ENCODE results near the gene LRMDA. TPM values are rescaled to one million over a fixed set of nuclear protein-coding genes. Genes with fewer than 3 reads are reported as not detected.
A peak's percentile ranks its signal among the peaks of the same experiment; 100 is the strongest.

The LRMDA gene
- total RNA-seq, 1 donor from 2014 or later = 5.2 TPM

DNA sequence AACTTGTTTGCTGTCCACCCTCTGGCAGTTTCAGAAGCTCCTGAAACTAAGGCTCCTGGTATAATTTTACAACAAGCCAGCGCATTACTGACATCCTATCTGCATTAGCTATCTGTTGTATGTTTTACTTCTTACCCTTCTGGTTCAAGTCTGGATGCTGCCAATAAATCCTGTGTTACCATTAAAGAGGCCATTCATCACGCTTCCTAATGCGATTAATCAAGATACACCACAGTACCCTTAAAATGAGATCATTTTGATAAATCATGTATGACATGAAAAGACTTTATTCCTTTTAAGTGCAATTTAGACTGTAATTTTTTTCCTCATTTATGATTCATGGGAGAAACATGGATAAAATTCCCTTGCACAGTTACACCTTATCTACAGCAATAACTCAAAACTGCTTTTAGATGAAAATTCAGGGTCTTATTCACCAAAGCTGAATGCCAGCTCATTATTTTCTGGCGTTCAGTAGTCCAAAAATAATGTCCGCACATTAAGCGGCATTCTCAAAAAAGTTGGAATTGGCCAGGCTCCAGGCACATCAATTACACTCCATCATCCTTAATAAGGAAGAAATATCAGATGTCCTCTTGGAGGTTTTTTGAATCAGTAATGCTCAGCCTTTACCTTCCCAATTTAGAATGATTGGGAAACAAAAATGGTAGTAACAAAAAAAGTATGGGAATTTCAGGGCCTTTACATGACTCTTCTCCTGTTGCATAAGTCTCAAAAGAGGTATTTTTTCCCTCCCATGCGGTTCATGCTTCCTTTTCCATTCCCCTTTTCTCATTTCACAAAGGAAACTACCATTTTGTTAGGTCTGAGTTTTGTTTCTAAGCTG, 878.5 kb downstream of the LRMDA start:
- Histone ChIP-seq H3K9me3 (ENCODE audit: low read depth) (no peaks in the 10 kb centered on the region), H3K4me2 (peak overlapping the region; percentile 51), H3K27me3 (peaks cover 4% of the 10 kb centered on the region), H4K20me1 (ENCODE audit: low read depth) (peaks cover 8% of the 10 kb centered on the region), H2AFZ (replicated peaks) (no peak overlapping the region), H3K4me1 (peaks cover 24% of the 10 kb centered on the region), H3K9ac (no peak overlapping the region), H3K36me3 (no peaks in the 10 kb centered on the region), H3K79me2 (ENCODE audit: low read depth) (no peaks in the 10 kb centered on the region), H3K27ac (no peak overlapping the region), H3F3A (ENCODE audit: low read depth) (peaks cover 21% of the 10 kb centered on the region), H3K4me3 (no peak overlapping the region)
- no peak overlapping the region for H3K4me3 Mint-ChIP-seq
- H3K27ac Mint-ChIP-seq = no peak overlapping the region
- TF ChIP-seq, protein P1, sequence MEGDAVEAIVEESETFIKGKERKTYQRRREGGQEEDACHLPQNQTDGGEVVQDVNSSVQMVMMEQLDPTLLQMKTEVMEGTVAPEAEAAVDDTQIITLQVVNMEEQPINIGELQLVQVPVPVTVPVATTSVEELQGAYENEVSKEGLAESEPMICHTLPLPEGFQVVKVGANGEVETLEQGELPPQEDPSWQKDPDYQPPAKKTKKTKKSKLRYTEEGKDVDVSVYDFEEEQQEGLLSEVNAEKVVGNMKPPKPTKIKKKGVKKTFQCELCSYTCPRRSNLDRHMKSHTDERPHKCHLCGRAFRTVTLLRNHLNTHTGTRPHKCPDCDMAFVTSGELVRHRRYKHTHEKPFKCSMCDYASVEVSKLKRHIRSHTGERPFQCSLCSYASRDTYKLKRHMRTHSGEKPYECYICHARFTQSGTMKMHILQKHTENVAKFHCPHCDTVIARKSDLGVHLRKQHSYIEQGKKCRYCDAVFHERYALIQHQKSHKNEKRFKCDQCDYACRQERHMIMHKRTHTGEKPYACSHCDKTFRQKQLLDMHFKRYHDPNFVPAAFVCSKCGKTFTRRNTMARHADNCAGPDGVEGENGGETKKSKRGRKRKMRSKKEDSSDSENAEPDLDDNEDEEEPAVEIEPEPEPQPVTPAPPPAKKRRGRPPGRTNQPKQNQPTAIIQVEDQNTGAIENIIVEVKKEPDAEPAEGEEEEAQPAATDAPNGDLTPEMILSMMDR (IDR thresholded peaks at IDR 0.05) = no peak
- no peak for TF ChIP-seq EZH2 (IDR thresholded peaks at IDR 0.05)
- TF ChIP-seq EZH2phosphoT487 (IDR thresholded peaks at IDR 0.05) = no peak
- no peaks in the 10 kb centered on the region for H3K9me3 Mint-ChIP-seq
- no peak for DNase-seq (ENCODE audit: low spot score)
- peaks cover 6% of the 10 kb centered on the region for H3K27me3 Mint-ChIP-seq (ENCODE audit: insufficient read depth, low read depth)
- H3K36me3 Mint-ChIP-seq = no peaks in the 10 kb centered on the region
- peaks cover 52% of the 10 kb centered on the region for H3K4me1 Mint-ChIP-seq

DNA sequence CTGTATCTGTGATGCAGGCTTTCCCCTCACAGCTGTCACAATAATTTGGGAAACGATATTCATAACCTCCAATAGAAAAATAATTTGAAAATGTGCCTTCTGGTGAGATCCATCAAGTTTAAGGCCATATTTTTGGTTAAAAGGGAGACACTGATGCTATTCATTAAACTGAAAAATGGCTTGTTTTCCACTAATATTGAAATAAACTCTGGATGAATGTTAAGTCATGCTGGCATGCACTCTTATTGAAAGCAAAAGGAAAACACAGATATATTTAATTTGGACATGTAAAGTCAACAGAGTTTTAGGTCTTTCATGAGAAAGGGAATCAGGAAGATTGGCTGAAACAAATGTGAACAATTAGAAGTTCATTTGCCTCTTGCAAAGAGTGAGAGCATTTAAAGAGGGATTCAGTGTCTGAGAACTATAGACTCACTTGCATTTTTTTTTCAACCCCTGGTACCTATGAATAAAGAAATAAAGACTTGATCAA, 879.2 kb downstream of the LRMDA start:
- Histone ChIP-seq H2AFZ (replicated peaks) (no peak overlapping the region), H3K27ac (no peak overlapping the region)

GRCh38 chr10:76311752-76312636, 880.6 kb downstream of the LRMDA start:
- no peak overlapping the region for H3K4me3 ChIP-seq
- no peaks in the 10 kb centered on the region for H3K79me2 ChIP-seq (ENCODE audit: low read depth)
- peaks cover 21% of the 10 kb centered on the region for H3F3A ChIP-seq (ENCODE audit: low read depth)
- peaks cover 4% of the 10 kb centered on the region for H3K27me3 ChIP-seq
- H3K27ac Mint-ChIP-seq = no peak overlapping the region
- no peak overlapping the region for H3K27ac ChIP-seq
- peaks cover 24% of the 10 kb centered on the region for H3K4me1 ChIP-seq
- no peak overlapping the region for H3K9ac ChIP-seq
- DNase-seq (ENCODE audit: low spot score) = peak; percentile 79
- H4K20me1 ChIP-seq (ENCODE audit: low read depth) = peaks cover 8% of the 10 kb centered on the region
- H3K9me3 ChIP-seq (ENCODE audit: low read depth) = no peaks in the 10 kb centered on the region
- H3K4me2 ChIP-seq = no peak overlapping the region
- H3K36me3 ChIP-seq = no peaks in the 10 kb centered on the region
- peaks cover 6% of the 10 kb centered on the region for H3K36me3 Mint-ChIP-seq
- H3K27me3 Mint-ChIP-seq (ENCODE audit: insufficient read depth, low read depth) = peaks cover 9% of the 10 kb centered on the region
- TF ChIP-seq EZH2 (IDR thresholded peaks at IDR 0.05) = no peak
- TF ChIP-seq, protein P1 (IDR thresholded peaks at IDR 0.05) = peak; percentile 70
- H3K9me3 Mint-ChIP-seq = peaks cover 10% of the 10 kb centered on the region
- H2AFZ ChIP-seq (replicated peaks) = no peak overlapping the region
- no peak overlapping the region for H3K4me3 Mint-ChIP-seq
- peaks cover 51% of the 10 kb centered on the region for H3K4me1 Mint-ChIP-seq

More for the DNA sequence above, 879.2 kb downstream of the LRMDA start:
- H3K27ac Mint-ChIP-seq = no peak overlapping the region
- H3K4me3 Mint-ChIP-seq = no peak overlapping the region
- H3K9ac ChIP-seq = no peak overlapping the region
- H3K27me3 ChIP-seq = peaks cover 4% of the 10 kb centered on the region
- no peaks in the 10 kb centered on the region for H3K79me2 ChIP-seq (ENCODE audit: low read depth)
- H3K4me1 Mint-ChIP-seq = peaks cover 52% of the 10 kb centered on the region
- H3K9me3 Mint-ChIP-seq = no peaks in the 10 kb centered on the region
- H3K4me3 ChIP-seq = no peak overlapping the region
- DNase-seq (ENCODE audit: low spot score) = no peak
- no peaks in the 10 kb centered on the region for H3K36me3 ChIP-seq
- TF ChIP-seq EZH2 (IDR thresholded peaks at IDR 0.05) = no peak
- TF ChIP-seq, protein P1 (IDR thresholded peaks at IDR 0.05) = no peak
- no peak for TF ChIP-seq EZH2phosphoT487 (IDR thresholded peaks at IDR 0.05)
- H3K36me3 Mint-ChIP-seq = no peaks in the 10 kb centered on the region
- H3K4me2 ChIP-seq = no peak overlapping the region
- peaks cover 24% of the 10 kb centered on the region for H3K4me1 ChIP-seq
- no peaks in the 10 kb centered on the region for H3K9me3 ChIP-seq (ENCODE audit: low read depth)
- H3F3A ChIP-seq (ENCODE audit: low read depth) = peaks cover 21% of the 10 kb centered on the region
- peaks cover 8% of the 10 kb centered on the region for H4K20me1 ChIP-seq (ENCODE audit: low read depth)
- peaks cover 6% of the 10 kb centered on the region for H3K27me3 Mint-ChIP-seq (ENCODE audit: insufficient read depth, low read depth)

All from neural progenitor cell (in vitro differentiated cells).